NCI-H1417 (cell line): ENCODE measurements around the gene RAD51B.
A peak's percentile ranks its signal among the peaks of the same experiment; 100 is the strongest.

Experiments used
- DNase-seq, 3 experiments: peaks; one replicate each; lab custom pipeline; 2025; lab: John Stamatoyannopoulos, UW

Gene RAD51B

DNA sequence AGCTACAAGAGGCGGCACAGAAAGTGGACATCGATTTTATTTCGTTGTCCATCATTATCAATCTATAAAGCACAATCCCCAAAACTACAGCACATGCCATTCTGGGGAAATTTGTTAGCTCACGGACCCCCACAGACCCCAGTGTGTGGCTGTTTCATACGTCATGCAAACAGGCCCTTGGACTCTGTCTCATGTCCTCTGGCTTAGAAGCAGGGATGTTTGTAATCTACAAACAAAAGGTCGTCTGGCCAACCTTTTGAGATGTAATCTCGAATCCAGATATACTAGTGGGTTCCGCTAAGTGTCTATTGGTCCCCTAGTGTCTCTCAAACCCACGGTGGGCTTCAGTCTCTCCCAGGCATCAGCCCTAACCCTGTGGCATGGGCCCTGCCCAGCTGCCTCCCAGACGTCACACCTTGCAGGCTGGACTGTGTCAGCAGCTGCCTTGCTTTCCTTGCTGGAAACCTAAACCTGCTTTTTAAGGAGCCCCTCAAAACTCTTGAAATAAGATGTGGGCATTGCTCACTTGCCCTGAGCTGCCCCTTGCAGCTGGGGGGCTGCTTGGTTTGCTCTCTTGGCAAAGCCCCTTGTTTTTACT lies 752.4 kb downstream of the RAD51B start:
- no peak for DNase-seq

DNA sequence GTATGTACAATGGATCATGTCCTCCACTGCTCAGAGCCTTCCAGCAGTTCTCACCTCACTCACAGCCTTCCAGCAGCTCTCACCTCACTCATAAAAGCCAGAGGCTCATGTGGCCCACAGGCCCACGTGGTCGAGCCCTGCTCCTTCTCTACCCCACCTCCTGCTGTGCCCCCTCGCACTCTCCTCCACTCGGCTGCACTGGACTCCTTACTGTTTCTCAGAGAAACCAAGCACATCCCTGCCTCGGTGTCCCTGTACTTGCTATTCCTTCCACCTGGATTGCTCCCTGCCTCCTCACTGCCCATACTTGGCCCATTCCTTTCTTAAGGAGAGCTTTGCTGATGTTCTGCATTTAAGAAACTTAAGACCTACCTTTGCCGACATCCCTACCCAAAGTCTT lies 753.5 kb downstream of the RAD51B start:
- no peak for DNase-seq

DNA sequence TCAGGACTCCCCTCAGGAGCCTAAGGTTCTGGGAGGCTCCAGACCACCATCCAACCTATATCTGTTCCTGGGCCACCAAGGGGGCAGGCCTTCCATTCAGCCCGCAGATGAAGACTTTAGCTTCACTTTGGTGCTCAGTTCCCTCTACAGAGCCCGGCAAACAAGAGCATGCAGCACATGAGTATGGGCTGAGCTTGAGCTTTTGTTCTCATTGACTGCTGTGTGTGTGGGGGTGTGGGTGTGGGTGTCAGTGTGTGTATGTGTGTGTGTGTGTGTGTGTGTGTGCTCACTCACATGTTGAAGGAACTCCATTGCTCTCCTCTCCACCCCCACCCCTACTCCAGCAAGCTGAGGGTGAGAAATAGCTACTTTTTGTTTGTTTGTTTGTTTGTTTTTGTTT lies 754.1 kb downstream of the RAD51B start:
- no peak for DNase-seq

DNA sequence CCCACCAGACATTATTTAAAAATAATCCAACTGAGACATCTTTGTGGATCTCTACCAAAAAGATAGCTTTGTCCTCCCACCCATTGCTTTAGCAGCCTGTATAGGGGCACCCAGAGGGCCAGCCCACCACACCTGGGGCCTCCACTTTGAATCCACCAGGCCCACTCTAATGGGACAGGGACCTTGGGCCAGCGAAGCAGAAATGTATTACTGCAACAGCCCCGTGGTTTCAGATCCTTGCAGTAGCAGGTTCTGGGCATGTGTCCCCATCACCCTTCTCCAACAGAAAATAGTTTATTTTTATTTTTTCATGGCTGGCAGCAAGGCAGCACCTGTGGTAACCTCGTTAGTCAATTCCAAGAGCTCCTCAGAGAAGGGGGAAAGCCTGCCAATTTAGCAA lies 754.9 kb downstream of the RAD51B start:
- DNase-seq: no peak

DNA sequence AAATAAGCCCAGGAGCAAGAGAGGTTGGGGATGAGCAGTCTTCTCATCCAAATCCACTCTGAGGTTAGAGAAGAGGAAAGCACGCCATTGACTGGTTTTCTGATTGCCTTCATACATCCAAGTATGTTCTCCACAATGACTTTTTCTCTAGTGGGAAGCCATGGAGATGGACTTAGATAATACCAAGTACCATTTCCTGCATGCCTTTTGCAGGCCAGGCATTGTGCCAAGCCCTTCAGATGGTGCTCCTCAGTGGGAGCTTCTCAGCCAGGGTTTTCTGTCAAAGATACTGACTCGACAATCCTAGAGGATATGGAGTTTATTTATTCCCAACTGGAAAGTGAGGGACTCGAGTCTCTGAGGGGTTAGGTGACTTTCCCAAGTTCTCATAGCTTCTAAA lies 755.3 kb downstream of the RAD51B start:
- DNase-seq: no peak

DNA sequence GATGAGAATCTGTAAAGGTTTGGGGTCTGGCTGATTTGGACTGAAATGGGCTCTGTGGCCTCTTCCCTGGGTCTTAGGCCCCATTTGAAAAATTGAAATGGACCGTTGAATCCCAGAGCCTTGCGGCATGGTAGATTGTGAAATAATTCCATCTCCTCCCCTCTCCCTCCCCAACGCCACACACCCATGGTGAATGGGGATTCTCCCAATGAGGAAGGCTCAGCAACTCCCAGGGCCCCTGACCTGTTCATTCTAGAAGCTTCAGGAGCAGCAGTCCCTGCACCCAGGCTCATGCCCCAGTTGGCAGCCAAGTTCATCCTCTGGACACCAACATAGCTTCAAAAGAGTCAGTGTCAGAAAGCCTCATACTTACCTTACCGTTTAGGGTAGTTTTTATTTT lies 755.8 kb downstream of the RAD51B start:
- no peak for DNase-seq

DNA sequence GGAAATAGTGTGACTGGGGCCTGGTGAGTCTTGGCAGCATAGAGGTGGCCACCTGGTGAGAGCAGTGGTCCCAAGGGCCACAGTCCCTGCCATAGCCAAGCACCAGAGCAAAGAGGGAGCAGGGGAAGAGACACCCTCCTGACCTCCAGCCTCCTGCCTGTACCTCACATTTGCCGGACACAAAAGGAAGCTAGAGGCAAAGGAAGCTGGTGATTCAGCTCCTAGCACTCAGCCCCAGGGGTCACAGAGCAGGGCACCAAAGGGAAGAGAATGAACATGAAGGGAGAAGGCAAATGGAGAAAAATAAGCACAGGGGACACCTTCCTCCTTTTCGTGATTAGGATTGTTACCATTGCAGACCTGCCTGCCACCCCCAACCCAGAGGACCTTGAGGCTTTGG lies 756.5 kb downstream of the RAD51B start:
- DNase-seq: no peak

DNA sequence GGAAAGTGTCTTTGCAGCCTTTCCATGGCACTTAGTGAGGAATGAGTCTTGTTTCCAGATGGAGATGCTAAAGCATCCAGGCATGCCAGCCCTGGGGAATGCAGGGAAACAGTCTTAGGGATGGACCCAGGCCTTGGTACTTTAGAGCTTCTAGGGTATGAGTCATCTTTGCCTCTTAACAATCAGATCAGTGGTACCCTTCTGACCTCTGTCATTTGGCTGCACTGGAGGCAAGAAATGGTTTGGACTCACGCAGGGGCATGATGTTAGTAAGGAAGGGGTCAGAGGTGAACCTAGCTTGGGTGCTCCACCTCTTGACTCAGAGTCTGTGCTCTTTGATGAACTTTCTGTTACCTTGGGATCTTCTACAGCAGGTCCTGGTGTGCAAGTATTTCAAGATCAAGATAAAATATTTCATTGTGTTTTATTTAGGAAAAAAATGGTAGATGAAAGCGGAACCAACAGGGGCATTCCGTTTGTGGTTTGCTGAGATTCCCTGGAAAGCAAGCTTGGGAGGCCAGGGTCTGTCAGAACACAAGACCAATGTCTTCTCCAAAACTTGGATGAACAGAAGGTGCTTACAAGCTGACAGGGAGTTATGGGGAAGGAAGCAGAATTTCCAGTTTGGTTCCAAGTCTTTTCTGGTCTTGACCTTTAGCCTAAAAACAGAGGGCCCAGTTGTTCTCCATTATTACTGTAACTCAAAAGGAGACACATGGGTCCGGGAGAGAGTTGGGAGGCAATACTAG lies 757.1 kb downstream of the RAD51B start:
- DNase-seq: no peak

DNA sequence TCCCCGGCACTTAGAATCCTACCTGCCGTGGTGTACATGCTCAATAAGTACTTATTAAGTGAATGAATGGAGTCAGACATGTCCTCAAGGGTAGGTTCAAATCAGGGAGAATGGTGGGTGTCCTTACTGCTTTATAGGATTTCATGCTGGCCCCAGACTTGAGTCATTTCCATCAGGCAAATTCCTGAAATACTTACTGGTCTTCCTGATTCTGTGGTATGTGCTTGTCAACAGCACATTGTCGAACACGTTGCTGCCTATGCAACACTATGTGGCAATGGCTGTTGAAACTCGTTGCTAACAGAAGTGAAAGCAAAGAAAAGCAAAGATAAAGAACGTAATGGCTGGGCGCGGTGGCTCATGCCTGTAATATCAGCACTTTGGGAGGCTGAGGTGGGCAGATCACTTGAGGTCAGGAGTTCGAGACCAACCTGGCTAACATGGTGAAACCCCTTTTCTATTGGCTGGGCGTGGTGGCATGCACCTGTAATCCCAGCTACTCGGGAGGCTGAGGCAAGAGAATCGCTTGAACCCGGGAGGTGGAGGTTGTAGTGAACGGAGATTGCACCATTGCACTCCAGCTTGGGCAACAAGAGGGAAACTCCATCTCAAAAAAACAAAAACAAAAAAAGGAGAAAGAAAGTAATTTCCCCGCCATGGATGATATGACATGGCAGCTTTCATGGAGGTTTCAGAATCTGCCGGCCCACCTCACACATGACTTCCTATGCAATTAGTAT lies 758.4 kb downstream of the RAD51B start:
- no peak for DNase-seq

DNA sequence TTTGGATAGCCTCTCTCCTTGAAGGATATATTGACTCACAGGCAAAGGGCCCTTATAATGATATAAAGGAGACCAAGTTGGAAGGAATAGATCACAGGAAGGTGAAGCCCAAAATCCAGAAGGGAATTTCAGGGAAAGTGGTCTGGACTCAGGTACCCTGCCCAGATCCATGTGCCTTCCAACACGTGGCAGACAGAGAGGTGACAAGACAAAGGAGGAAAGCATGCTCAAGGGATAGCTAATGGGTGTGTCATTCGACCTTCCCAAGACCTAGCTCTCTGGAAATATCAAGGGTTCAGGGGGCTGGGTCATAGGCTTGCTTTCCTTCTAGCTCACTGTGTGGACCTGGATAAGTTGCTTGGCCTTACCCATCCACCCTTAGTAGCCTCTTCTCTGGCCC lies 759.0 kb downstream of the RAD51B start:
- no peak for DNase-seq

DNA sequence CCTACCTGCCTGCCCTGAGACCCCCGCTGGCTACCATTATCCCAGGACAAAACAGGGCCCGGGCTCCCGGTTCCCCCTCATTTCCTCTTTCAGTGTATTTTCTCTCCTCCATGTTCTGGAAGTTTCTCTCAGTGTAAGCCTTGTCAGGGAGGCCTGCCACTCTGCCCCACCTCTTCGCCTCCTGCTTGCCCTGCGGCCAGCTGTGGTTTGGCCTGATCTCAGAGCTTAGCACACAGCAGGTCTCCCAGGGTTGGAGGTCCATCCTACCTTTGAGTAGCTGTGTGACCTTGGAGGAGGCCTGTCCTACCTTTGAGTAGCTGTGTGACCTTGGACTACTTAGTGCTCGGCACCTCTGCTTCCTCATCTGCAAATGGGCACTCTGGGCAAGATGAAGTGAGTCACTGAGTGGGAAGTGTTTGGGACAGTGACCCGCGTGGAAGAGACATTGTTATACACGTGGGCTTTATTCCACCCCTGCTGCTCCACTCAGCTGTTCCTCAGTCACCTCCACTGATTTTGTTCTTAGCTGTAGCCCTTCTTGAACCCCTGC lies 760.6 kb downstream of the RAD51B start:
- no peak for DNase-seq

DNA sequence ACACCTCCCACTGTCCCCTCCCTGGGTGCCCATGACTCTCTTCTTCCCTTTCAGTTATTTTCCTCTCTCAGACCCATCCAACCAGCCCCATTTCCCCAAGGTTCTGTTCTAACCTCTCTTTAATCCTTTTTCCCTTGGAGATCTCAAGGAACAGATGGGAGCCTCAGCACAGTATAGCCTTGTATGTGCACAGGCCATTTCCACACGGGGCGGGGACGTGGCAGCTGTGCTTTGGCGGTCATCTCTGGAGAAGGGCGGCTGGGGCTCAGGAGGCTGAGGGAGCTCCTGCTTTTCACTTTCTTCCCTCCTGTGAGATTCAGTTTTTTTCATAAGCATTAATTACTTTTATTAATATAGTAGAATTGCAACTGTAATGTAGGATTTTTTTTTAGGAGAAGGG lies 761.1 kb downstream of the RAD51B start:
- DNase-seq: no peak

DNA sequence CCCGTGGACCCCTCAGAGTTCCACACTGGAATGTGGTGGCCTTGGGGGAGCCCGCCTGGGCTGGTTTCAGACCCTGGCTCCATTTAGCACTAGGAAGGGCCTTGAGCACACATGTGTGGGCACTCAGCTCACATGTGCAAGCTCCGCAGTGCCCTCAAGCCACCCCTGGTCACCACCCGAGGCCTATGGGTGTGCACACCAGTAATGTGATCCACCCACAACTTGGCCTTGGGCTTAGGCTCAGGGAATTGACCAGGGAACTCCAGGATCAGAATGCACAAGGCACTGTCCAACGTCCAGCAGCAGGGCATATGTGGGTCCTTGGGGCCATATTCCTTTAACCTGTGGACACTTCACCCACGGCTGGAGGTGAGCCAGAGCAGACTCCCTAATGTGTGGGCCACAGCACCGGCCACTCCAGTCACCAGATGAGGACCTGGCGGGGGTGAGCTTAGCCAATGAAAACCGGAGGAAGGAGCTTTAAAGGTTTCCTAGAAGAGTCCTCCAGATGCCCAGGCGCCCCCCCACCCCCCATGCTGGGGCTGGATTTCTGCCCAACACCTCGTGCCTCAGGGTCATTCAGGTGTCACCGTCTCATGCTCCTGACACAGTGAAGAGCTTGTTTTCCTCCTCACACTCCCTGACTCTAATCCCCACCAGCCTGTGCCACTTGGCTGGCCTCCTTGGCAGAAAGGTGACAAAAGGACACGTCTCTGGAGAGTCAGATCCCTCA lies 764.1 kb downstream of the RAD51B start:
- no peak for DNase-seq

DNA sequence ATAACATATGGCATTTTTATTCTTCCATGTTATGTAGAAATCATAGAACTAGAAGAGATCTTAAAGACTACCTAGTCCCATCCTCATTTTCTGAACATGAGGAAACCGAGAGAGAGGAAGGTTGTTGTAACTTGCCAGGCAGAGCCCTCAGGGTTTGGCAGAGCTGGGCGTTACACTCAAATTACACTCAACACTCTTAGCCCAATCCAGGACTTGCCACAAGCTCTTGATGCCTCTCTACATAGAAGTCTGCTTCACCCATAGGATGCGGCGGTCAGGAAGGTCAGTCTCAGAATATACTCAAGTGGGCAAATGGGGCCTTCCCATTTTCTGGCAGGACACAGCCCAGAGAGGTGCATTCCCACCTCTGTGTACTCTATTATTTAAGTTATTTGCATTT lies 765.2 kb downstream of the RAD51B start:
- no peak for DNase-seq

DNA sequence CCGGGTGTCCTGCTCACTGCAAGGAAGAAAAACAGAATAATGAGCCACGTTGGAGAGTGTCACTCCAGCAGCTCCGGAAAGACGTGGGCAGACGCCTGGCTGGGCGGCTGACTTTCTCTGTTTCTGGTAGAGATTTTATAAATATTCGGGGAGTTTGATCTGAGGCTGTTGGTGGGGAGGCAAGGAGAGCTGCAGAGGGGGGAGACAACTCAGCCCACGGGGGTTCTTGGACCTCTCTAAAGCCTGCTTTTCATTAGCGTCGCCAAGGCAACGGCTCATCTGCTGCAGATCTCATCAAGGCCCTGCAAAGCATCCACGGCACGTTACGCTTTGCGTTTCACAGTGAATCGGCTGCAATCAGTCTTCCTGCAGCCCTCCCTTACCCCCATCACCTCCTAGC lies 766.1 kb downstream of the RAD51B start:
- DNase-seq: peak in 1 of 3 experiments; percentile 25

DNA sequence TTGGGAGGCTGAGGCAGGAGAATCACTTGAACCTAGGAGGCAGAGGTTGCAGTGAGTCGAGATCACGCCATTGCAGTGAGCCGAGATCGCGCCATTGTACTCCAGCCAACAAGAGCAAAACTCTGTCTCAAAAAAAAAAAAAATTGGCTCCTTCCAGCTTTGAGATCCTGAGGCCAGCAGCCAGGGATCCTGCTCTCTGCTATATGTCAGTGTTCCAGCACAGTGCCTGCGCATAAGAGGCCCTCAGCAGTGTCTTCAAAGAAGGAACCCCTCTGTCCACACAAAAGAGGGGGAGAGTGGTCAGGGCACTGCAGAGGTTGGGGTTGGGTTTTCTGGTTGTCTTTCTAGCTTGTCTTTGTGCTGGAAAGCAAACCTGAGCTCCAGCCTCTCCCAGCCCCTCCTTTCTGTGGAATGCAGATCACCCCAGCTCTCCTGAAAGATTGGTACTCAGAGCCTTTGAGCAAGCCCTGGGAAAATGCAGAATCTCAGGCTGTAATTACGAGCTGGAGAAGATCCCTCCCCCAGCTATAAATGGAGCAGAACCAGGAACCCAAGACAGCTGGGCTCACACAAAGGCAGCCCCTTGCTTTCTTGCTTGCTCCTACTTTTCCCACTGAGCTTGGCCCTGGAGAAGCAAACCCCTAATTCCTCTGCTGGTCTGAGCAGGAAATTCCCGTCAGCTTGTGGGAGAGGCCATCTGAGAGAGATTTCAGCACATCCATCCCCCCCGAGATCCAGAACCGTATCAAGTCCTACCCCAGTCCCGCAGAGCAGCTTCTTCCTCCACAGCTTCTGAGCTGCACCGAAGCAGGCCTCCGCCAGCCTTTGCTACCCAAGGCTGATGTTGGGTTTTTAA lies 767.5 kb downstream of the RAD51B start:
- DNase-seq: no peak

DNA sequence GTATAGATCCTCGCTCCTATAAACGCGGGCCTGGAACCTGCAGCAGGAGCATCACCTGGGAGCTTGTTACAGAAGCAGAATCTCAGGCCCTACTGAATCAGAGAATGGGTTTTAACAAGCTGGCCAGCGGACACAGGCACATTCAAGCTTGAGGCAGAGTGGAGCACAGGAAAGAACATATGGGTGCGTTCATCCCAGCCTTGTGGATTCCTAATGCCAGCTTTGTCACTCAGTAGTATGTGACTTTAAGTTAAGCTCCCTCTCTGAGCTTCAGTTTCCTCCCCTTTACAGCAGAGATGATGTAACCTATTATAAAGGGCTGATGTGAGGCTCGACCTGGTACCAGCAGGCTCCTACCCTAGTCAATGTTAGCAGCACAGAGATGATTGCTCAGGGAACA lies 768.4 kb downstream of the RAD51B start:
- DNase-seq: no peak

DNA sequence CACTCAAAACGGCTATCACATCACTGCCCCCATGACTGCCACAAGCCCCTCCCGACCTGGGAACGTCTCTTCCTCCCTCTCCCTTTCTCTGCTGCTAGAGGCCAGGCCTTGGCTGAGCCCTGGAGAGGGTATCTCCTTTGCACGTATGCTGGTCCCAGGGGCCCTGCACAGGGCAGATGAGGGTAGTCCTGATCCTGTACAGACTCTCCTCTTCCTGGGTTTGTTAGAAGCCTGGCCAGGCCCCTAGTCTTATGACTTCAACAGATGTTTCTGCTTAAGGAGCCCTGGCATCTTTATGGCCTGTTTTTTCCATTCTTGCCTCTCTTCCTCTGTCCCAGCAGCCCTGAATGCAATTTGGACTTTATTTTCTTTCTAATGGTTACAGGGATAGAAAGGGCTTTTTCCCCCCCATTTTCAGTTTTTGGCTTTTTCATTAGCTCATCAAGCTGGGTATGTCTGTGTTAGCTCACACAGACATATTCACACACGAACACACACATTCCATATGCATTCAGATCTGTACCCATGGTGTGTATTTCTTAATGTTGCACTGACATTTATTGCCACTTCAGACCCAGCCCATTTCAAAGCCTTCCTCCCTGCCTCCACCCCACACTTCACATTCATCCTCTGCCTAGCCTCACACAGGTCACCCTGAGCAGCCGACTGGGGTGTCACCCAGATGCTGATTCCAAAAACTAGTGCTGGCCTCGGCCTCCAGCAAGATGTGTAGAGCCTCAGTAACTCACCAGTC lies 770.0 kb downstream of the RAD51B start:
- no peak for DNase-seq

DNA sequence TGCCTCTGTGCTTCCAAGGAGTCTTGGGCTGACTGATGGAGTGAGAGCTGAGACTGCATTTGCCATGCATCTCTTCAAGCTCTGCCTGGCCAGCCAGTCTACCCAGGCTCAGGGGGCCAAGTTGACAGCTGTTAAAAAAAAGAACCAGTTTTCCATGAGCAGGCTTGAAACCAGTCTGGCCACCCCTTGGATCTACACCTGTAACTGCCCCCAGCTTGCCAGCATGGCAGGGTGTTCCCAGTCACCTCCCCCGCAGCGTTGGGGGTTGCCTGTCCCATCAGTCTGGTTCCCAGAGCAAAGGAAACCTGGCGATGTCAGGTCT lies 770.6 kb downstream of the RAD51B start:
- no peak for DNase-seq

DNA sequence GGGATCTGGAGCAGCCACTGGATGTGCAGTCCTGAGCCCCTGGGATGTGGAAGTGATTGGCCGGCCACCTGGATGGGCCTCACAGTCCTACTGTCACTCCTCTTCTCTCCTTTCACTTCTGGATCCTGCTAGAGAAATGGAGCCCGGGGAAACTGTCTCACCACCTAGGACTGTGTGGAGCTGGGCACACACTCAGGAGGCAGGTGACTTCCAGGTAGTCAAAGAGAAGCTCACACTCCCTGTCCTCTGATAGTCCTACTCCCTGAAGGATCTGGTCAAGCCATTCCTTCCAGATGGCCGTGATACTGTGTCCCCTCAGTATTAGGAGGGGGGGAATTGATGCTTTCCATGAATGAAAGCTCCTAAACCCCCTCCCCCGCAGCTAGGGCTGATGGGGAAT lies 772.2 kb downstream of the RAD51B start:
- DNase-seq: no peak
